H9 (cell line): ENCODE data around the gene FAM149A. TPM values are rescaled to one million over a fixed set of nuclear protein-coding genes. Genes with fewer than 3 reads are reported as not detected.

Source experiments
- DNase-seq: peaks from one replicate; pipeline ENCODE4 v3.0.0-alpha.2; 2017
- H2AFZ ChIP-seq: one replicate; pipeline ENCODE4 v1.6.1; 2013; ENCODE audit warnings: mild to moderate bottlenecking, low read length, control low read depth, moderate library complexity
- H2AK5ac ChIP-seq: 2 replicates; pipeline ENCODE4 v1.6.1; 2013; ENCODE audit warnings: low read length, control low read depth, mixed read lengths; ENCODE audit not compliant: insufficient read length
- H2BK120ac ChIP-seq: one replicate; pipeline ENCODE4 v1.6.1; 2013; ENCODE audit warnings: low read depth, mild to moderate bottlenecking, low read length, control low read depth, inconsistent platforms; ENCODE audit not compliant: poor library complexity, severe bottlenecking
- H2BK12ac ChIP-seq: 2 replicates; pipeline ENCODE4 v1.6.1; 2013; ENCODE audit warnings: low read length, control low read depth, mixed read lengths, low read depth; ENCODE audit not compliant: insufficient read length
- H2BK15ac ChIP-seq: 2 replicates; pipeline ENCODE4 v1.6.1; 2013; ENCODE audit warnings: low read depth, low read length, control low read depth
- H2BK20ac ChIP-seq: one replicate; pipeline ENCODE4 v1.6.1; 2013; ENCODE audit warnings: low read depth, mild to moderate bottlenecking, low read length, control low read depth, inconsistent platforms; ENCODE audit not compliant: poor library complexity, severe bottlenecking
- H2BK5ac ChIP-seq: 2 replicates; pipeline ENCODE4 v1.6.1; 2013; ENCODE audit warnings: low read length, control low read depth, mixed read lengths; ENCODE audit not compliant: insufficient read length
- H3K14ac ChIP-seq: 2 replicates; pipeline ENCODE4 v1.6.1; 2013; ENCODE audit warnings: low read length, control low read depth; ENCODE audit not compliant: insufficient read depth
- H3K18ac ChIP-seq: 2 replicates; pipeline ENCODE4 v1.6.1; 2013; ENCODE audit warnings: low read depth, mild to moderate bottlenecking, mixed read lengths, low read length, control low read depth; ENCODE audit not compliant: insufficient read length
- H3K23ac ChIP-seq: 2 replicates; pipeline ENCODE4 v1.6.1; 2013; ENCODE audit warnings: low read length, control low read depth, mixed read lengths, low read depth; ENCODE audit not compliant: insufficient read length
- H3K23me2 ChIP-seq: 2 replicates; pipeline ENCODE4 v1.6.1; 2013; ENCODE audit warnings: low read depth, mild to moderate bottlenecking, mixed read lengths, low read length, control low read depth; ENCODE audit not compliant: insufficient read length, poor library complexity, severe bottlenecking
- H3K27ac ChIP-seq: 2 replicates; pipeline ENCODE4 v1.5.1; 2013; ENCODE audit warnings: low read length, control low read depth, mixed read lengths, low read depth; ENCODE audit not compliant: insufficient read length
- H3K27me3 ChIP-seq: 2 replicates; pipeline ENCODE4 v1.6.1; 2013; ENCODE audit warnings: low read length, control low read depth, inconsistent platforms; ENCODE audit not compliant: insufficient read depth
- H3K4ac ChIP-seq: 2 replicates; pipeline ENCODE4 v1.6.1; 2013; ENCODE audit warnings: low read depth, mild to moderate bottlenecking, control low read depth, inconsistent platforms, low read length, moderate library complexity
- H3K4me1 ChIP-seq: 2 replicates; pipeline ENCODE4 v1.6.1; 2013; ENCODE audit warnings: low read length, control low read depth, inconsistent platforms; ENCODE audit not compliant: insufficient read depth
- H3K4me2 ChIP-seq: 2 replicates; pipeline ENCODE4 v1.6.1; 2013; ENCODE audit warnings: low read length, control low read depth, mixed read lengths; ENCODE audit not compliant: insufficient read length, insufficient read depth
- H3K56ac ChIP-seq: 2 replicates; pipeline ENCODE4 v1.6.1; 2013; ENCODE audit warnings: low read depth, mild to moderate bottlenecking, mixed read lengths, low read length, control low read depth; ENCODE audit not compliant: insufficient read length
- H3K79me1 ChIP-seq: 2 replicates; pipeline ENCODE4 v1.6.1; 2013; ENCODE audit warnings: low read depth, mild to moderate bottlenecking, moderate library complexity, low read length, control low read depth, inconsistent platforms; ENCODE audit not compliant: insufficient read depth, poor library complexity, severe bottlenecking
- H3K79me2 ChIP-seq: 2 replicates; pipeline ENCODE4 v1.6.1; 2013; ENCODE audit warnings: low read length, control low read depth, inconsistent platforms; ENCODE audit not compliant: insufficient read depth
- H3K9ac ChIP-seq: 2 replicates; pipeline ENCODE4 v1.6.1; 2013; ENCODE audit warnings: low read length, control low read depth, mixed read lengths; ENCODE audit not compliant: insufficient read length; ENCODE audit errors: extremely low read depth
- H3K9me3 ChIP-seq: one replicate; pipeline ENCODE4 v1.6.1; 2013; ENCODE audit warnings: low read depth, low read length, inconsistent platforms; ENCODE audit not compliant: control insufficient read depth
- H3T11ph ChIP-seq: one replicate; pipeline ENCODE4 v1.6.1; 2013; ENCODE audit warnings: mild to moderate bottlenecking, low read length, control low read depth, inconsistent platforms
- H4K20me1 ChIP-seq: one replicate; pipeline ENCODE4 v1.6.1; 2013; ENCODE audit not compliant: control insufficient read depth, insufficient read length, insufficient read depth
- H4K5ac ChIP-seq: 2 replicates; pipeline ENCODE4 v1.6.1; 2013; ENCODE audit warnings: low read depth, mild to moderate bottlenecking, mixed read lengths, low read length, control low read depth; ENCODE audit not compliant: insufficient read length
- H4K8ac ChIP-seq: replicated peaks from 2 replicates; pipeline ENCODE4 v1.6.1; 2013; ENCODE audit warnings: low read length, control low read depth, mixed read lengths, low read depth; ENCODE audit not compliant: insufficient read length
- H4K91ac ChIP-seq: 2 replicates; pipeline ENCODE4 v1.6.1; 2013; ENCODE audit warnings: low read depth, mild to moderate bottlenecking, moderate library complexity, mixed read lengths, low read length, control low read depth; ENCODE audit not compliant: insufficient read length
- H3K27ac Mint-ChIP-seq, 3 experiments: 2 replicates in 2 of 3; 3 replicates in 1 of 3; pipeline ENCODE4 v1.8.0; 2020 to 2021; ENCODE audit warnings: mixed read lengths in 3 of 3, mild to moderate bottlenecking in 1 of 3, moderate library complexity in 1 of 3
- H3K27me3 Mint-ChIP-seq: 2 replicates; pipeline ENCODE4 v1.8.0; 2021; ENCODE audit warnings: low read depth, mild to moderate bottlenecking, moderate library complexity, mixed read lengths
- H3K36me3 Mint-ChIP-seq, 3 experiments: 2 replicates in 2 of 3; 3 replicates in 1 of 3; pipeline ENCODE4 v1.8.0; 2020 to 2021; ENCODE audit warnings: low read depth in 3 of 3, mixed read lengths in 3 of 3; ENCODE audit not compliant: insufficient read depth in 1 of 3
- H3K4me1 Mint-ChIP-seq, 2 experiments: 2 replicates each; pipeline ENCODE4 v1.8.0; 2020; ENCODE audit warnings: mixed read lengths in 2 of 2
- H3K4me3 Mint-ChIP-seq, 2 experiments: 2 replicates in 1 of 2; 3 replicates in 1 of 2; pipeline ENCODE4 v1.8.0; 2020 to 2021; ENCODE audit warnings: mild to moderate bottlenecking in 2 of 2, mixed read lengths in 2 of 2, moderate library complexity in 1 of 2
- H3K9me3 Mint-ChIP-seq, 2 experiments: 2 replicates in 1 of 2; 3 replicates in 1 of 2; pipeline ENCODE4 v1.8.0; 2020; ENCODE audit warnings: mild to moderate bottlenecking in 2 of 2, mixed read lengths in 2 of 2, moderate library complexity in 1 of 2
- WGBS: extraction: QIAGEN DNeasy Blood & Tissue Kit; methylation state at CpG from one replicate; pipeline ENCODE4 v1.1.7; 2013; ENCODE audit warnings: missing lambda C conversion rate, low lambda C conversion rate, mixed read lengths; ENCODE audit not compliant: insufficient read length; ENCODE audit errors: extremely low coverage; 5-methylcytosine and 5-hydroxymethylcytosine counted together
- total RNA-seq: library from RNA; stranded (reverse); gene quantifications from 2 replicates; pipeline ENCODE4 v1.2.1, GENCODE V29; 2021
- TF ChIP-seq, protein P1 (sequence below): fragments of 200-600 bp; sonication (generic); conservative IDR thresholded peaks from 3 replicates; pipeline ENCODE4 v1.8.0; 2021; ENCODE audit warnings: antibody characterized with exemption, mild to moderate bottlenecking

Gene FAM149A
- total RNA-seq, 1 experiment from 2014 or later, result 5.9 TPM

DNA sequence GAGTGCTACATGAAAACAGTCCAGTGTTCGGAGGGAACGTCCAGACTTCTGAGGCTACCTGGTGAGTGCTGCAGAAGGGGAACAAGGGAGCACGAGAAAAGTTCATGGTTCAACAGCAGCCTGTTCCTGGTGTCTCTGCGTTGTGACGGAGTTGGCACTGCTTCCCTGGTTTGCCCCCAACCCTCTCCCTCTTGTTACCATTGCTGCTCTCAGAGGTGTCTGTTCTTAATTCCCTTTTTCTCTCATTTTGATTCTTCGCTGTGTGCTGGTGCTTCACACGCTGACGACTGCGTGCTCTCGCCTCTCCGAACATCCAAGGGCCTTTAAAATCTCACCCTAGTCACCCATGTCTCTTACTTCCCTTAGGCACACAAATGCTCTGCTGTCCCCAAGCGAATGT is 1.6 kb upstream of the FAM149A start:
- no CpG with 5 or more reads among the region's 12 CpGs for WGBS
- H2AFZ ChIP-seq, result no peak overlapping the region
- no peak overlapping the region for H3K4ac ChIP-seq
- no peak overlapping the region for H3K56ac ChIP-seq
- peaks cover 50% of the 10 kb centered on the region for H3K27me3 Mint-ChIP-seq
- DNase-seq, result no peak
- H3K4me3 Mint-ChIP-seq, result peak overlapping the region in 1 of 2 experiments; percentile 30; a peak in 1 of 5 replicates
- no peak overlapping the region for H3K27ac Mint-ChIP-seq
- no peaks in the 10 kb centered on the region for H3K4me1 ChIP-seq
- no peak overlapping the region for H2BK5ac ChIP-seq
- H3K9me3 ChIP-seq, result no peaks in the 10 kb centered on the region
- peaks cover 12% of the 10 kb centered on the region for H3K23me2 ChIP-seq
- H4K8ac ChIP-seq, result no peak overlapping the region
- no peak overlapping the region for H3K4me2 ChIP-seq
- H3K18ac ChIP-seq, result no peak overlapping the region
- H2BK20ac ChIP-seq, result no peak overlapping the region
- H3K9ac ChIP-seq, result no peak overlapping the region
- H3K27ac ChIP-seq, result no peak overlapping the region
- H3K79me2 ChIP-seq, result no peaks in the 10 kb centered on the region
- H4K5ac ChIP-seq, result no peak overlapping the region
- no peak overlapping the region for H3K23ac ChIP-seq
- H3K4me1 Mint-ChIP-seq, result peaks cover 14 to 20% of the 10 kb centered on the region in 2 experiments
- peaks cover 3 to 8% of the 10 kb centered on the region in 2 experiments; a peak in 3 of 5 replicates for H3K9me3 Mint-ChIP-seq
- no peak overlapping the region for H2AK5ac ChIP-seq
- H3K36me3 Mint-ChIP-seq, result peaks cover 0 to 6% (median 6%) of the 10 kb centered on the region in 3 experiments; a peak in 2 of 7 replicates
- no peak overlapping the region for H2BK12ac ChIP-seq
- no peaks in the 10 kb centered on the region; the same call in 1 of the 2 replicates for H3K27me3 ChIP-seq
- TF ChIP-seq, protein P1, sequence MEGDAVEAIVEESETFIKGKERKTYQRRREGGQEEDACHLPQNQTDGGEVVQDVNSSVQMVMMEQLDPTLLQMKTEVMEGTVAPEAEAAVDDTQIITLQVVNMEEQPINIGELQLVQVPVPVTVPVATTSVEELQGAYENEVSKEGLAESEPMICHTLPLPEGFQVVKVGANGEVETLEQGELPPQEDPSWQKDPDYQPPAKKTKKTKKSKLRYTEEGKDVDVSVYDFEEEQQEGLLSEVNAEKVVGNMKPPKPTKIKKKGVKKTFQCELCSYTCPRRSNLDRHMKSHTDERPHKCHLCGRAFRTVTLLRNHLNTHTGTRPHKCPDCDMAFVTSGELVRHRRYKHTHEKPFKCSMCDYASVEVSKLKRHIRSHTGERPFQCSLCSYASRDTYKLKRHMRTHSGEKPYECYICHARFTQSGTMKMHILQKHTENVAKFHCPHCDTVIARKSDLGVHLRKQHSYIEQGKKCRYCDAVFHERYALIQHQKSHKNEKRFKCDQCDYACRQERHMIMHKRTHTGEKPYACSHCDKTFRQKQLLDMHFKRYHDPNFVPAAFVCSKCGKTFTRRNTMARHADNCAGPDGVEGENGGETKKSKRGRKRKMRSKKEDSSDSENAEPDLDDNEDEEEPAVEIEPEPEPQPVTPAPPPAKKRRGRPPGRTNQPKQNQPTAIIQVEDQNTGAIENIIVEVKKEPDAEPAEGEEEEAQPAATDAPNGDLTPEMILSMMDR, result no peak
- H2BK120ac ChIP-seq, result no peak overlapping the region
- H4K20me1 ChIP-seq, result peaks cover 2% of the 10 kb centered on the region
- H4K91ac ChIP-seq, result no peak overlapping the region
- no peaks in the 10 kb centered on the region for H3K79me1 ChIP-seq
- no peak overlapping the region for H2BK15ac ChIP-seq
- H3K14ac ChIP-seq, result no peak overlapping the region
- no peak overlapping the region for H3T11ph ChIP-seq
